DLD1 (cell line): ENCODE measurements around the gene ABRAXAS1.
"Not testable (repeated sequence)": the region's sequence is repeated elsewhere in the genome, so short reads cannot be mapped to it uniquely, and the experiment has no call there.

Experiments used
- in situ Hi-C: cut with HindIII; loops from 2 replicates; pipeline ENCODE4 v1.10.0; 2017; ENCODE audit warnings: low sequenced_read_pairs

Gene ABRAXAS1

GRCh38 chr4:83484500-83485461, at the start of gene ABRAXAS1:
TSS of gene ABRAXAS1 (minus strand) at chr4:83485100. CDS start at chr4:83485072, 28 bp downstream.
- in situ Hi-C loops = no loop called here

- in situ Hi-C loops = no loop called here
Observed at GRCh38 chr4:83527671-83528070, 42.8 kb upstream of the ABRAXAS1 start.

GRCh38 chr4:83522239-83522638, 37.3 kb upstream of the ABRAXAS1 start:
- in situ Hi-C loops = no loop called here

- in situ Hi-C loops = no loop called here
Observed at GRCh38 chr4:83516042-83516772, 31.3 kb upstream of the ABRAXAS1 start.

- in situ Hi-C loops = no loop called here
Observed at GRCh38 chr4:83510442-83510841, 25.5 kb upstream of the ABRAXAS1 start.

- in situ Hi-C loops = not testable (repeated sequence)
Observed at GRCh38 chr4:83509156-83509585, 24.3 kb upstream of the ABRAXAS1 start.

GRCh38 chr4:83504996-83505395, 20.1 kb upstream of the ABRAXAS1 start:
- in situ Hi-C loops = no loop called here

GRCh38 chr4:83504503-83504902, 19.6 kb upstream of the ABRAXAS1 start:
- in situ Hi-C loops = no loop called here

GRCh38 chr4:83503974-83504373, 19.1 kb upstream of the ABRAXAS1 start:
- in situ Hi-C loops = no loop called here

- in situ Hi-C loops = not testable (repeated sequence)
Observed at GRCh38 chr4:83501671-83502070, 16.8 kb upstream of the ABRAXAS1 start.

GRCh38 chr4:83498187-83498586, 13.3 kb upstream of the ABRAXAS1 start:
- in situ Hi-C loops = no loop called here

- in situ Hi-C loops = not testable (repeated sequence)
Observed at GRCh38 chr4:83496085-83496917, 11.4 kb upstream of the ABRAXAS1 start.

- in situ Hi-C loops = no loop called here
Observed at GRCh38 chr4:83490876-83491450, 6.1 kb upstream of the ABRAXAS1 start.

- in situ Hi-C loops = no loop called here
Observed at GRCh38 chr4:83489711-83490326, 4.9 kb upstream of the ABRAXAS1 start.

- in situ Hi-C loops = no loop called here
Observed at GRCh38 chr4:83486457-83487129, 1.7 kb upstream of the ABRAXAS1 start.

GRCh38 chr4:83473966-83474365, 10.9 kb downstream of the ABRAXAS1 start:
- in situ Hi-C loops = no loop called here

GRCh38 chr4:83473423-83473822, 11.5 kb downstream of the ABRAXAS1 start:
- in situ Hi-C loops = no loop called here

- in situ Hi-C loops = no loop called here
Observed at GRCh38 chr4:83456184-83456501, 28.8 kb downstream of the ABRAXAS1 start.

- in situ Hi-C loops = no loop called here
Observed at GRCh38 chr4:83455281-83456183, 29.4 kb downstream of the ABRAXAS1 start, which contains the start of the genes HELQ and MRPS18C. TSS of gene HELQ (minus strand) at chr4:83455823. CDS start at chr4:83455693, 130 bp downstream. TSS of gene MRPS18C (plus strand) at chr4:83456058. CDS start at chr4:83456078, 20 bp downstream.
